NB4 (cell line): Measurements from ENCODE around the gene LCN2.

Experiments
- DNase-seq: peaks from one replicate; pipeline ENCODE4 v3.0.0; 2010; ENCODE audit warnings: low read depth
- H3K4me3 ChIP-seq: one replicate; pipeline ENCODE4 v1.5.1; 2011; ENCODE audit warnings: mild to moderate bottlenecking, low read depth, low read length, moderate library complexity
- CTCF ChIP-seq: IDR thresholded peaks from one replicate; pipeline ENCODE4 v1.5.1; 2012; ENCODE audit warnings: low read depth, low read length
- MAX ChIP-seq: IDR thresholded peaks from 2 replicates; pipeline ENCODE4 v1.6.1; 2011; ENCODE audit warnings: low read depth, low read length
- MYC ChIP-seq: IDR thresholded peaks from 2 replicates; pipeline ENCODE4 v1.6.1; 2011; ENCODE audit warnings: low read depth, low read length
- POLR2A ChIP-seq: IDR thresholded peaks from 2 replicates; pipeline ENCODE4 v1.6.1; 2011; ENCODE audit warnings: mild to moderate bottlenecking; ENCODE audit not compliant: insufficient read length; ENCODE audit errors: extremely low read depth

Gene LCN2

GRCh38 chr9:128148509-128149000, 698 bp upstream of the LCN2 start:
- TF ChIP-seq MAX (no peak), MYC (no peak), POLR2A (no peak), CTCF (no peak)
- DNase-seq, result no peak

GRCh38 chr9:128149951-128150593, 819 bp downstream of the LCN2 start:
- no peak for DNase-seq
- no peak overlapping the region for H3K4me3 ChIP-seq
- no peak for TF ChIP-seq MYC
- TF ChIP-seq MAX, result no peak
- TF ChIP-seq CTCF, result no peak
- no peak for TF ChIP-seq POLR2A

More at GRCh38 chr9:128148509-128149000, 698 bp upstream of the LCN2 start:
- H3K4me3 ChIP-seq, result no peak overlapping the region

- TF ChIP-seq MAX (no peak), CTCF (peak; percentile 65)
- H3K4me3 ChIP-seq, result no peak overlapping the region
- DNase-seq, result peak; percentile 43
These were observed 1.5 kb downstream of the LCN2 start for GRCh38 chr9:128150594-128151308.

GRCh38 chr9:128151309-128152132, 2.3 kb downstream of the LCN2 start:
- no peak overlapping the region for H3K4me3 ChIP-seq
- DNase-seq, result no peak
- TF ChIP-seq MAX (no peak), MYC (no peak), POLR2A (no peak), CTCF (no peak)

GRCh38 chr9:128152133-128153059, 3.1 kb downstream of the LCN2 start:
- no peak overlapping the region for H3K4me3 ChIP-seq
- DNase-seq, result no peak
- TF ChIP-seq POLR2A (no peak), CTCF (no peak), MYC (no peak), MAX (no peak)
